Heart right ventricle (tissue), 16 donors: ENCODE measurements around the gene DNAJC19. TPM values are rescaled to one million over a fixed set of nuclear protein-coding genes. Genes with fewer than 3 reads are reported as not detected.
A peak's percentile ranks its signal among the peaks of the same experiment; 100 is the strongest.
"Not testable (repeated sequence)": the region's sequence is repeated elsewhere in the genome, so short reads cannot be mapped to it uniquely, and the experiment has no call there.

Source experiments
- ATAC-seq, 8 donors: fragments of 200-7000 bp; cut with Tn5 transposase; one replicate each; pipeline ENCODE4 v1.9.1; 2020; ENCODE audit warnings: mild to moderate bottlenecking in 8 of 8, moderate library complexity in 8 of 8, moderate number of reproducible peaks in 1 of 8
- DNase-seq, 2 donors: peaks; one replicate each; pipeline ENCODE4 v3.0.0-alpha.2; 2020
- H3K27ac ChIP-seq, 10 donors: fragments of 200-600 bp; sonication (generic) in 2 of 10; one replicate each; pipeline versions ENCODE4 v1.5.0 to v1.8.0; 2020 to 2022; ENCODE audit warnings: mild to moderate bottlenecking in 3 of 10
- H3K27me3 ChIP-seq, 7 donors: fragments of 200-600 bp; one replicate each; pipeline ENCODE4 v1.8.0; 2021 to 2022; ENCODE audit warnings: mild to moderate bottlenecking in 2 of 7
- H3K36me3 ChIP-seq, 9 donors: fragments of 200-600 bp; sonication (generic) in 1 of 9; one replicate each; pipeline versions ENCODE4 v1.5.0 to v1.8.0; 2020 to 2022; ENCODE audit warnings: mild to moderate bottlenecking in 2 of 9
- H3K4me1 ChIP-seq, 9 donors: fragments of 200-600 bp; sonication (generic) in 1 of 9; one replicate each; pipeline versions ENCODE4 v1.5.0 to v1.8.0; 2020 to 2022; ENCODE audit warnings: mild to moderate bottlenecking in 4 of 9
- H3K4me3 ChIP-seq, 10 donors: fragments of 200-600 bp; sonication (generic) in 2 of 10; one replicate each; pipeline versions ENCODE4 v1.5.0 to v1.8.0; 2020 to 2022; ENCODE audit warnings: mild to moderate bottlenecking in 7 of 10, moderate library complexity in 2 of 10
- H3K9me3 ChIP-seq, 11 donors: fragments of 200-600 bp in 10 of 11; sonication (generic) in 2 of 11; one replicate each; pipeline versions ENCODE4 v1.5.0 to v1.8.0; 2013 to 2022; ENCODE audit warnings: mild to moderate bottlenecking in 2 of 11, control low read depth in 1 of 11, moderate library complexity in 1 of 11
- WGBS, 2 donors: extraction: QIAGEN DNeasy Blood & Tissue Kit; methylation state at CpG; one replicate each; pipeline ENCODE4 v1.1.7; 2013; ENCODE audit warnings: inconsistent platforms in 1 of 2; 5-methylcytosine and 5-hydroxymethylcytosine counted together
- intact Hi-C, 10 donors: fragments of 100-400 bp; cut with DNase I; formaldehyde crosslinking; loops; one replicate each; pipeline versions ENCODE4 v1.11.1 to v1.14.2; 2022
- polyA plus RNA-seq, 2 donors: library from polyadenylated mRNA; stranded (reverse); fragments of 200-250 nt; gene quantifications; one replicate each; pipeline ENCODE4 v1.2.3, GENCODE V29; 2013
- total RNA-seq, 10 donors: library from RNA; stranded (reverse); fragmentation: NEBNext Ultra II Directional in 3 of 10; extraction: Animal tissue kit (Norgen Biotek cat#: 25700) in 3 of 10; gene quantifications; one replicate each; pipeline versions ENCODE4 v1.2.1 to v1.2.4, GENCODE V29; 2021 to 2023
- TF ChIP-seq, protein P1 (sequence below), 9 donors: fragments of 200-600 bp; sonication (generic) in 2 of 9; IDR thresholded peaks; one replicate each; pipeline versions ENCODE4 v1.5.0 to v1.8.0; 2021 to 2022; ENCODE audit warnings: antibody characterized with exemption in 9 of 9, mild to moderate bottlenecking in 5 of 9, moderate library complexity in 1 of 9
- donor health status: Arrhythmogenic right ventricular cardiomyopathy.
- donor health status: ischemic (EF 13 %, LVEDD 7.1; RV severe dilation, severe dysfunction).
- donor health status: healthy with polysubstance abuse.
- donor health status: DM: no; HTN: yes; CAD: no.
- donor health status: DM: no; HTN: no; CAD: no.
- donor health status: ischemic (EF 25% LVEDD 6.9; RV normal size, moderate dysfunction).
- donor health status: ischemic (EF 25% LVEDD 5.7; RV mildly dilated, moderate dysfunction).
- donor health status: healthy.
- donor health status: DM: yes; HTN: yes; CAD: no.
- donor health status: Ischemic cardiomyopathy.
- donor health status: ischemic (EF 35%, LVEDD 5.7; RV mildly dilated, moderate dysfunction).
- donor health status: nonischemic (EF 11% LVEDD 7.7; RV severe dilation, severe dysfunction).
- donor health status: DM: yes; HTN: yes; CAD: no.
- donor health status: PGD.
- donor health status: ischemic (EF 29% LVEDD 5.4; RV normal size, mild dysfunction).
- donor health status: nonischemic (EF 23%, LVEDD 6.1; RV moderate dilation, normal function).

Gene DNAJC19
- total and polyA plus RNA-seq, 12 donors: 57.6 to 132 (median 94.5) TPM

- intact Hi-C loops: no loop called here
- no peak overlapping the region for H3K4me3 ChIP-seq
- H3K27ac ChIP-seq: no peak overlapping the region
- DNase-seq (no peak), ATAC-seq (no peak)
- no peaks in the 10 kb centered on the region for H3K4me1 ChIP-seq
- 85 to 86% methylated on average over 2 of the region's 2 CpGs for WGBS, 2 donors
- no peaks in the 10 kb centered on the region for H3K27me3 ChIP-seq
- TF ChIP-seq, protein P1, sequence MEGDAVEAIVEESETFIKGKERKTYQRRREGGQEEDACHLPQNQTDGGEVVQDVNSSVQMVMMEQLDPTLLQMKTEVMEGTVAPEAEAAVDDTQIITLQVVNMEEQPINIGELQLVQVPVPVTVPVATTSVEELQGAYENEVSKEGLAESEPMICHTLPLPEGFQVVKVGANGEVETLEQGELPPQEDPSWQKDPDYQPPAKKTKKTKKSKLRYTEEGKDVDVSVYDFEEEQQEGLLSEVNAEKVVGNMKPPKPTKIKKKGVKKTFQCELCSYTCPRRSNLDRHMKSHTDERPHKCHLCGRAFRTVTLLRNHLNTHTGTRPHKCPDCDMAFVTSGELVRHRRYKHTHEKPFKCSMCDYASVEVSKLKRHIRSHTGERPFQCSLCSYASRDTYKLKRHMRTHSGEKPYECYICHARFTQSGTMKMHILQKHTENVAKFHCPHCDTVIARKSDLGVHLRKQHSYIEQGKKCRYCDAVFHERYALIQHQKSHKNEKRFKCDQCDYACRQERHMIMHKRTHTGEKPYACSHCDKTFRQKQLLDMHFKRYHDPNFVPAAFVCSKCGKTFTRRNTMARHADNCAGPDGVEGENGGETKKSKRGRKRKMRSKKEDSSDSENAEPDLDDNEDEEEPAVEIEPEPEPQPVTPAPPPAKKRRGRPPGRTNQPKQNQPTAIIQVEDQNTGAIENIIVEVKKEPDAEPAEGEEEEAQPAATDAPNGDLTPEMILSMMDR (IDR thresholded peaks at IDR 0.05): no peak
- peaks cover 0 to 13% (median 0%) of the 10 kb centered on the region in 11 donors for H3K9me3 ChIP-seq
- H3K36me3 ChIP-seq: no peaks in the 10 kb centered on the region
Observed at GRCh38 chr3:180996415-180996932, 6.9 kb upstream of the DNAJC19 start.

GRCh38 chr3:180990505-180990904 lies 969 bp upstream of the DNAJC19 start:
- 25 to 31% methylated on average over 2 of the region's 2 CpGs for WGBS, 2 donors
- TF ChIP-seq, protein P1 (IDR thresholded peaks at IDR 0.05): no peak
- H3K36me3 ChIP-seq: peaks cover 0 to 26% (median 5%) of the 10 kb centered on the region in 9 donors
- H3K27ac ChIP-seq: peak overlapping the region in 8 of 10 donors; percentile 84 to 91 (median 87)
- H3K27me3 ChIP-seq: no peaks in the 10 kb centered on the region
- DNase-seq: no peak
- intact Hi-C loops: no loop called here
- H3K4me3 ChIP-seq: peak overlapping the region in 9 of 10 donors; percentile 75 to 88 (median 80)
- no peaks in the 10 kb centered on the region for H3K9me3 ChIP-seq
- no peak for ATAC-seq
- peaks cover 0 to 33% (median 18%) of the 10 kb centered on the region in 9 donors for H3K4me1 ChIP-seq

GRCh38 chr3:180987344-180987743 lies 2.2 kb downstream of the DNAJC19 start:
- Histone ChIP-seq H3K4me3 (no peak overlapping the region), H3K27ac (no peak overlapping the region), H3K4me1 (peaks cover 0 to 34% (median 18%) of the 10 kb centered on the region in 9 donors), H3K27me3 (no peaks in the 10 kb centered on the region), H3K9me3 (no peaks in the 10 kb centered on the region), H3K36me3 (peaks cover 0 to 57% (median 17%) of the 10 kb centered on the region in 9 donors)
- DNase-seq (no peak), ATAC-seq (no peak)
- WGBS, 2 donors: 93 to 98% methylated on average over 2 of the region's 2 CpGs
- TF ChIP-seq, protein P1 (IDR thresholded peaks at IDR 0.05): no peak
- intact Hi-C loops: loop anchor here in 3 of 10 donors (5.0 to 10.0 kb wide), 3 partner anchors 75 to 383 kb away; partner anchors contain the start of genes TTC14 (in 2 of the 3) and FXR1 (in 1 of the 3)

DNA sequence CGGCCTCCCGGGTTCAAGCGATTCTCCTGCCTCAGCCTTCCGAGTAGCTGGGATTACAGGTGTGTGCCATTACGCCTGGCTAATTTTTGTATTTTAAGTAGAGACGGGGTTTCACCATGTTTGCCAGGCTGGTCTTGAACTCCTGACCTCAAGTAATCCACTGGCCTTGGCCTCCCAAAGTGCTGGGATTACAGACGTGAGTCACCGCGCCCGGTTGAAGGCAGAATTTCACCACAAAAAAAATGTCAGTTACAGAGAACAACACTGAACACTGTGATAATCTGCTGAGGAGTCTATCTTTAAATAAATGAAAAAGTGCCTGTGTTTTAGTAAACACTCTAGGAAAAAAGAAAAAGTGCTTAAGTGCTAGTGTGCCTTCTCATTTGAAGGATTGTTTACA lies 3.2 kb downstream of the DNAJC19 start:
- H3K4me1 ChIP-seq: peaks cover 0 to 44% (median 20%) of the 10 kb centered on the region in 9 donors
- H3K9me3 ChIP-seq, H3K27ac ChIP-seq, ATAC-seq, H3K4me3 ChIP-seq, DNase-seq, H3K27me3 ChIP-seq: not testable (repeated sequence)
- intact Hi-C loops: loop anchor here in 3 of 10 donors (5.0 to 10.0 kb wide), 3 partner anchors 74 to 382 kb away; partner anchors contain the start of genes TTC14 (in 2 of the 3) and FXR1 (in 1 of the 3)
- H3K36me3 ChIP-seq: peaks cover 0 to 66% (median 17%) of the 10 kb centered on the region in 9 donors
- 92 to 95% methylated on average over 10 of the region's 10 CpGs for WGBS, 2 donors

DNA sequence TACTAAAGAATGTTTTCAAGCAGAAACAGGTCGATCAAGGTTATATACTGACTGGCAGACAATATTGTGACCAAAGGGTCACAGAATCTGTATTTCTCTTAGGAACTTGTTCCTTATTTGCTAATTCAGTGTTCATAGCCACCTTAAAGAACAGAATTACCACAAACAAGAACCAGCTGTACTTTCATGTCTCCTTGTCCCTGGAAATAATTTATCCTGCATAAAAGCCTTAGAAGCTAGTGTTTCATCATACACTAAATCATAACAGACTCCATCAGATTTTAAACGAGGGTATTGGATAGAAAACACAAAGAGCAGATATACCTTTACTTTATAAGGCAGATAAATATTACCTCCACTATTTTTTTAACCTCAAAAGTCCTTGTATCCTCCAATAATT lies 6.4 kb downstream of the DNAJC19 start:
- ATAC-seq (no peak), DNase-seq (no peak)
- Histone ChIP-seq H3K9me3 (no peaks in the 10 kb centered on the region), H3K27ac (peak overlapping the region in 2 of 10 donors; percentile 11 to 41), H3K4me3 (no peak overlapping the region), H3K4me1 (peaks cover 0 to 46% (median 17%) of the 10 kb centered on the region in 9 donors), H3K36me3 (peaks cover 0 to 96% (median 17%) of the 10 kb centered on the region in 9 donors), H3K27me3 (no peaks in the 10 kb centered on the region)
- 79 to 80% methylated on average over 2 of the region's 2 CpGs for WGBS, 2 donors
- intact Hi-C loops: loop anchor here in 4 of 10 donors (5.0 to 10.0 kb wide), 3 partner anchors 71 to 378 kb away; partner anchors contain the start of genes TTC14 (in 2 of the 4) and FXR1 (in 1 of the 4)
- TF ChIP-seq, protein P1 (IDR thresholded peaks at IDR 0.05): no peak
